GM12801 (cell line): ENCODE measurements around the gene RNLS.

Source experiments
- TF ChIP-seq, protein P1 (sequence below): IDR thresholded peaks from one replicate; pipeline ENCODE4 v1.5.1; 2011; ENCODE audit warnings: control low read depth; ENCODE audit not compliant: insufficient read length; ENCODE audit errors: extremely low read depth

Gene RNLS

DNA sequence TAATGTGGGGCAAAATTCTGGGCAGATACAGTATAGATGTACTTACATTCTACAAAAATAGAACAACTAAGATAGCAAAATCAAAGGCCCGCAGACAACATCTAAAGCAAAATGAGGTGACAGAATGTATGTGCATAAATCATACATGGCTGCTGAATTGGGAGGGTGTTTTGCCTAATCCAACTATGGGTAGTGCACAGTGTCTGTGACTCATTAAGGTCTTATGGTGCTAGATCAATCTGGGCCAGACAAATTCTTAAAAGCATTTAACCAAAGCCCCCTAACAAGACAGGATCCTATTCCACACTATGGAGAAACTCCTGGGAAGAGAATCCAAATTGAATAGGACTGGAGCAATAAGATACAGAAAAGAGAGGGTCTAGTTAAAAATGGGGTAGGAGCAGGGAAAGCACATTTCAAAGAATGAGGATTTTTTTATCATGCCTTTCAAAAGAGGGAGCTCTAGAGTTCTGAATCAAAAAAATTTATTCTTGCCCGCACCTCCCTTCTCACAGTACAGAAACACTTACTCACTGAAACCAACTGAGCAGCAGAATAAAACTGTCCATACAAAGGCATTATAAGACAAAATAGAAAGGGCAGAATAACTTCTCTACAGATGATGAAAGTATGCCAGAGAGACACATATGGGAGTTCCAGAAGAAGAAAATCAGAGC is 181.3 kb downstream of the RNLS start:
- TF ChIP-seq, protein P1, sequence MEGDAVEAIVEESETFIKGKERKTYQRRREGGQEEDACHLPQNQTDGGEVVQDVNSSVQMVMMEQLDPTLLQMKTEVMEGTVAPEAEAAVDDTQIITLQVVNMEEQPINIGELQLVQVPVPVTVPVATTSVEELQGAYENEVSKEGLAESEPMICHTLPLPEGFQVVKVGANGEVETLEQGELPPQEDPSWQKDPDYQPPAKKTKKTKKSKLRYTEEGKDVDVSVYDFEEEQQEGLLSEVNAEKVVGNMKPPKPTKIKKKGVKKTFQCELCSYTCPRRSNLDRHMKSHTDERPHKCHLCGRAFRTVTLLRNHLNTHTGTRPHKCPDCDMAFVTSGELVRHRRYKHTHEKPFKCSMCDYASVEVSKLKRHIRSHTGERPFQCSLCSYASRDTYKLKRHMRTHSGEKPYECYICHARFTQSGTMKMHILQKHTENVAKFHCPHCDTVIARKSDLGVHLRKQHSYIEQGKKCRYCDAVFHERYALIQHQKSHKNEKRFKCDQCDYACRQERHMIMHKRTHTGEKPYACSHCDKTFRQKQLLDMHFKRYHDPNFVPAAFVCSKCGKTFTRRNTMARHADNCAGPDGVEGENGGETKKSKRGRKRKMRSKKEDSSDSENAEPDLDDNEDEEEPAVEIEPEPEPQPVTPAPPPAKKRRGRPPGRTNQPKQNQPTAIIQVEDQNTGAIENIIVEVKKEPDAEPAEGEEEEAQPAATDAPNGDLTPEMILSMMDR = no peak

DNA sequence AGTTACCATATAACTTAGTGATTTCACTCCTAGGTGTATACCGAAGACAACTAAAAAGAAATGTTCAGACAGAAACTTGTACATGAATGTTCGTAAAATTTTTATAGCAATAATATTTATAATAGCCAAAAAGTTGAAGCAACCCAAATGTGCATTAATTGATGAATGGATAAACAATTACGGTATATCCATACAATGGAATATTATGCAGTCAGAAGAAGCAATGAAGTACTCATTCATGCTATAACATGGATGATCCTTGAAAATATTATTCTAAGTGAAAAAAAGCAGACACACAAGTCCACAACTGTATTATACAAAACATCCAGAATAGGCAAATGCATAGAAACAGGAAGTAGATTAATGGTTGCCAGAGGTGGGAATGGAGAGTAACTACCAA is 183.9 kb downstream of the RNLS start:
- TF ChIP-seq, protein P1 = no peak

DNA sequence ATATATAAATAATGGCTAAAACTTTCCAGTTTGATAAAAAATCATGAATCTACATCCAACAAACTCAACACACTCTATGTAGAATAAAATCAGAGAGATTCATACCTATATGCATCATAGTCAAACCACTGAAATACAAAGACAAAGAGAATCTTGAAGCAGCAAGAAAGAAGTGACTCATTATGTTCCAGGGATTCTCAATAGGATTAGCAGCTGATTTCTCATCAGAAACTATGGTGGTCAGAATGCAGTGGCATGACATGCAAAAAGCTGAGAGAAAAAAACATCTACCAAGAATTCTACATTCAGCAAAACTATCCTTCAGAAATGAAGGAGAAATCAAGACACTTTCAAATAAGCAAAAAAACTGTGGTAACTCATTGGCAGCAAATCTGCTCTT is 187.4 kb downstream of the RNLS start:
- TF ChIP-seq, protein P1 = no peak

DNA sequence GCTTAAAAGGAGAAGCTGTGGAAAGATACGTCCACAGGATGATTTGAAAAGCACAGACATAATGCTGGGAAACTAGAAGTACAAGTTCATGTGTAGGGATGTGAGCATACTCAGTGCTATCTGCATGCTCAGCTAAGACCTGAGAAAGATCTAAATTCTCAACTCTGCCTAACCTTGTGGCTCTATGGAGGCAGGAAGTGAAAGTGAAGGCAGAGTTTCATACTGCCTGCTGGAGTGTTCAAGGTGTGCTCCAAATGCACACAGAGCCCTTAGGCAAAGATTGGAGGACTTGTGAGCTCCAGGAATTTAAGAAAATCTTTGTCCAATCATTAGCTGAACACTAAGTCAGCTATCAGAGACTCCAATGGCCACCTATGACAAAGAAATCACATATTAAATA is 190.9 kb downstream of the RNLS start:
- TF ChIP-seq, protein P1 = no peak

DNA sequence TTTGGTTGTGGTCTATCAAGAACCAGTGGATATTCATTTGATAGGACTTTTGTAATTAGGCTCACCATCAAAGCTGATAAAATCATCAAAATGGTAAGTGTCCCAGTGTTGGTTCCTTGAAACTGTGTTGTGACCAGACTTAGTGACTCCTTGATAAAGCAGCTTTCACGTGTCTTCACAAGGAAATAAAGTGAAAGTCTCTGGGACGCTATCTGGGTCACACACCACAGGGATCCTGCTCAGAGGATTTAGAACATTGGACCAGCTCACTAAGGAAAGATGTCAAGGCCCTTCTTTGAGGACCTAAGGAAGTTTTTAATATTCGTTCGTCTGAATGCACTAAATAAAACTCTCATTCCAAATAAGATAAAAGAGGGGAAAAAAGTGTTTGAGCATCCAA is 193.1 kb downstream of the RNLS start:
- TF ChIP-seq, protein P1 = no peak

DNA sequence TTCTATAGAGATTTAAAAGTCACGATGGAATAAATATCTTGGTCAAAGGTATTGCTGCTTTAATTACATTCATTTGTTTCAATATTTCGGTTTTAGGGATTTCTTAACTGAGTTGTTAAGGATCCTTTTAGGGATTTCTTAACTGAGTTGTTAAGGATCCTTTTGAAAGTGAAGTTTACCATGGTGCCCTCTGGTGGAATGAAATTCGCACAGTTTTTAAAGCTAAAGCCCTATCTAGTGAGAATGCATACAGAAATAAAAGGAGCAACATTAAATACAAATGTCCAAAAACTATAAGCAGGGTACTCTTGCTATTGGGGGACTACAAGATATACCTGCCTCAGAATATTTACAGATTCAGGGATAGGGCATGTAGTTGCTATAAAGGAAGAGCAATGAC is 193.7 kb downstream of the RNLS start:
- TF ChIP-seq, protein P1 = no peak

DNA sequence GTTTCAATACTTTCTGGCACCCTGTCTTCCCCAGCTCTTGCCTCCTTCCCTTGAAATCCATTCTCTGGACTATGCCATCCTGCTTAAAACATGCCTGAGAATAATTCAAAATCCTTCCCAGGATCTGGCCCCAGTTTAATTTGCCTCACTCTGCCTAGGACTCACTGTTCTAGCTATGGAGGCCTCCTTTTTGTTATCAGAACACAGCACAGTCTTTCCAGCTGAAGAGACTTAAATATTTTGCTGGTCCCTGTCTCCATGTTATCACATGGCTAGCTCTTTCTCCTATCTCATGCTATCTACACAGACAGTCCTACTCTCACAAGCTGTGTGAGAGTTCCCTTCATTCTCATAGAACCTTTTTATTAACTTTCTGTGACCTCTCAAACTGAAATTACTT is 194.8 kb downstream of the RNLS start:
- TF ChIP-seq, protein P1 = no peak
